ENCODE results near the gene GRHPR.

DNA sequence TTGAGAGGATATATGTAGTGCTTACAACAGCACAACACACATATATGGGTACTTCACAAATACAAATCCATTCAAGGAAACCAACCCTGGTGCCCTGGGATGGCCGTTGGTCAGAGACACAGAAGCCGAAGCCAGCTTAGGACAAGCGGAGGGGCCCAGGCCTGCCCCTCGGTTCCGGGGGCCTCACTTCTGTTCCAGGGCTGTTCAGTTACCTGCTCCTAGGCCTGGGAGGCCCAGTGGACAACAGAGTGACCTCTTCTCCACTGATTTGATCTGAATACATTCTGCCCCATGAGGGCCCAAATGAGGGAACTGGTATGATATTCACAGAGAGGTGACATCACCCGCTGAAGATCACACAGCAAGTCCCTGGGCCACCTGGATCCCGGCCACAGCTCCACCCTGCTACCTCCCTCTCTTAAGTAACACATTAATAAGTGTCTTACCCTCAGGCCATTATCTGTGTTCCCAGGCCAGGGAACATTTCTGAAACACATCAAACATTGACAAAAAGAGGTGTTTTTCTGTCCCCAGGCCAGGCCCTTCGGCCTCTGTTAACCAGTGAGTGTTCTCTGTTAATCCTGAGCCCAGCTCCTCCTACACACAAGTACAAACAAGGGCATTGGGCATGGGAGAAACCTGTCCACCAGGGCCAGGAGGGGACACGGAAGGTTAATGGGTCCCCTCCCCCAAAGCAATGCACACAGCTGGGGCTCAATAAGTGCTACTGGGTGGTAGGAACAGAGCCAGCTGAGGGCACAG, 4.5 kb upstream of the GRHPR start:
- TF ChIP-seq FOXA1 (IDR thresholded peaks at IDR 0.05) (no peak), CTBP1 (IDR thresholded peaks at IDR 0.05; ENCODE audit: borderline replicate concordance) (no peak), ELF4 (IDR thresholded peaks at IDR 0.05) (no peak), SUZ12 (IDR thresholded peaks at IDR 0.05) (no peak), FOXM1 (IDR thresholded peaks at IDR 0.05; ENCODE audit: borderline replicate concordance) (no peak), LEF1 (IDR thresholded peaks at IDR 0.05; ENCODE audit: borderline replicate concordance) (no peak), SP1 (IDR thresholded peaks at IDR 0.05) (no peak), TARDBP (IDR thresholded peaks at IDR 0.05) (no peak), FOXK2 (IDR thresholded peaks at IDR 0.05) (no peak), NFRKB (IDR thresholded peaks at IDR 0.05) (no peak), ZNF384 (IDR thresholded peaks at IDR 0.05) (no peak), ARNT (IDR thresholded peaks at IDR 0.05) (no peak)

Measured in HEK293T (cell line).